ENCODE measurements around the gene CDKL5. TPM values are rescaled to one million over a fixed set of nuclear protein-coding genes. Genes with fewer than 3 reads are reported as not detected.

The CDKL5 gene
- total RNA-seq, 1 experiment from 2014 or later: 4.2 TPM

GRCh38 chrX:18638398-18638797 is 213.0 kb downstream of the CDKL5 start:
- ChIA-PET CTCF (no interaction called here), POLR2A (ENCODE audit: unreplicated experiment) (no interaction called here)
- Histone ChIP-seq H2AFZ (no peak overlapping the region), H3K9me3 (ENCODE audit: insufficient read depth, low read depth) (no peaks in the 10 kb centered on the region), H3K4me3 (no peak overlapping the region), H3K9me2 (ENCODE audit: insufficient read depth) (no peaks in the 10 kb centered on the region), H3K4me1 (replicated peaks; ENCODE audit: insufficient read depth) (no peaks in the 10 kb centered on the region), H3K27ac (no peak overlapping the region), H3K27me3 (ENCODE audit: insufficient read depth, low read depth) (no peaks in the 10 kb centered on the region), H4K20me1 (ENCODE audit: insufficient read depth) (no peaks in the 10 kb centered on the region), H3K4me2 (no peak overlapping the region), H3K79me2 (ENCODE audit: low read depth) (no peaks in the 10 kb centered on the region), H3F3A (ENCODE audit: insufficient read depth, low read depth) (no peaks in the 10 kb centered on the region), H3K36me3 (ENCODE audit: low read depth) (no peaks in the 10 kb centered on the region)
- BruUV-seq (replicated peaks): no TSS peak
- DNase-seq: no peak
- TF ChIP-seq CTCF (conservative IDR thresholded peaks at IDR 0.05) (no peak), EZH2 (IDR thresholded peaks at IDR 0.05; ENCODE audit: low read depth) (no peak)
- intact Hi-C loops (cut with micrococcal nuclease; ENCODE audit: unreplicated experiment): no loop called here

- no peak overlapping the region for H3K27ac ChIP-seq
- no TSS peak for BruUV-seq (replicated peaks)
- no peaks in the 10 kb centered on the region for H3K79me2 ChIP-seq (ENCODE audit: low read depth)
- POLR2A ChIA-PET (ENCODE audit: unreplicated experiment): no interaction called here
- H3K4me1 ChIP-seq (replicated peaks; ENCODE audit: insufficient read depth): no peaks in the 10 kb centered on the region
- no peaks in the 10 kb centered on the region for H3K27me3 ChIP-seq (ENCODE audit: insufficient read depth, low read depth)
- H3K36me3 ChIP-seq (ENCODE audit: low read depth): no peaks in the 10 kb centered on the region
- no peak overlapping the region for H3K4me2 ChIP-seq
- CTCF ChIA-PET: no interaction called here
- intact Hi-C loops (cut with micrococcal nuclease; ENCODE audit: unreplicated experiment): no loop called here
- no peaks in the 10 kb centered on the region for H4K20me1 ChIP-seq (ENCODE audit: insufficient read depth)
- DNase-seq: no peak
- no peaks in the 10 kb centered on the region for H3K9me3 ChIP-seq (ENCODE audit: insufficient read depth, low read depth)
- H3F3A ChIP-seq (ENCODE audit: insufficient read depth, low read depth): no peaks in the 10 kb centered on the region
- no peak overlapping the region for H2AFZ ChIP-seq
- no peaks in the 10 kb centered on the region for H3K9me2 ChIP-seq (ENCODE audit: insufficient read depth)
- H3K4me3 ChIP-seq: no peak overlapping the region
- no peak for TF ChIP-seq EZH2 (IDR thresholded peaks at IDR 0.05; ENCODE audit: low read depth)
- no peak for TF ChIP-seq CTCF (conservative IDR thresholded peaks at IDR 0.05)
Observed at GRCh38 chrX:18639280-18639679, 213.9 kb downstream of the CDKL5 start.

- Histone ChIP-seq H3K27me3 (ENCODE audit: insufficient read depth, low read depth) (no peaks in the 10 kb centered on the region), H3K9me2 (ENCODE audit: insufficient read depth) (no peaks in the 10 kb centered on the region), H4K20me1 (ENCODE audit: insufficient read depth) (no peaks in the 10 kb centered on the region), H3K9me3 (ENCODE audit: insufficient read depth, low read depth) (no peaks in the 10 kb centered on the region), H3K4me1 (replicated peaks; ENCODE audit: insufficient read depth) (no peaks in the 10 kb centered on the region), H3K4me2 (no peak overlapping the region), H3K4me3 (no peak overlapping the region), H3K36me3 (ENCODE audit: low read depth) (no peaks in the 10 kb centered on the region), H3K27ac (no peak overlapping the region), H3K79me2 (ENCODE audit: low read depth) (no peaks in the 10 kb centered on the region), H2AFZ (no peak overlapping the region), H3F3A (ENCODE audit: insufficient read depth, low read depth) (no peaks in the 10 kb centered on the region)
- POLR2A ChIA-PET (ENCODE audit: unreplicated experiment): no interaction called here
- intact Hi-C loops (cut with micrococcal nuclease; ENCODE audit: unreplicated experiment): no loop called here
- TF ChIP-seq CTCF (conservative IDR thresholded peaks at IDR 0.05) (no peak), EZH2 (IDR thresholded peaks at IDR 0.05; ENCODE audit: low read depth) (no peak)
- CTCF ChIA-PET: no interaction called here
- no TSS peak for BruUV-seq (replicated peaks)
- no peak for DNase-seq
Observed at GRCh38 chrX:18640686-18641085, 215.3 kb downstream of the CDKL5 start.

All from PC-9 (cell line).